A549 (cell line): ENCODE results near the gene GDF9. TPM values are rescaled to one million over a fixed set of nuclear protein-coding genes. Genes with fewer than 3 reads are reported as not detected.

ENCODE experiments used
- ATAC-seq, 2 experiments: fragments of 200-7000 bp in 1 of 2; fragments of >200 bp in 1 of 2; cut with Nextera tagmentation in 1 of 2; cut with Tn5 transposase in 1 of 2; 3 replicates each; pipeline versions ENCODE4 v1.8.0 to v1.9.1; 2018 to 2020; ENCODE audit warnings: mild to moderate bottlenecking in 1 of 2, moderate library complexity in 1 of 2
- CTCF ChIA-PET: fragments of 300-600 bp; sonication (Branson Sonifier 250); formaldehyde crosslinking; extraction: SDS; loops from one replicate; lab custom pipeline; 2021; ENCODE audit warnings: antibody characterized with exemption, inconsistent platforms; lab: Yijun Ruan, JAX
- POLR2A ChIA-PET: fragments of 350-600 bp; formaldehyde crosslinking; extraction: SDS; loops from one replicate; lab custom pipeline; 2021; ENCODE audit warnings: antibody characterized with exemption, inconsistent platforms; lab: Yijun Ruan, JAX
- DNase-seq, 2 experiments: peaks; one replicate each; pipeline versions ENCODE4 v3.0.0 to v3.0.0-alpha.2; 2011 to 2016; ENCODE audit warnings: low read depth in 1 of 2, low spot score in 1 of 2
- FAIRE-seq: peaks from 2 replicates; lab custom pipeline; 2011; peaks lifted over from hg19 to GRCh38; lab: Jason Lieb, UNC
- H3K27ac ChIP-seq, 2 experiments: fragments of >200 bp; sonication (Bioruptor Twin); formaldehyde crosslinking; 3 replicates each; pipeline ENCODE4 v1.5.1; 2016 to 2017
- H3K4me1 ChIP-seq: fragments of >200 bp; sonication (Bioruptor Twin); formaldehyde crosslinking; 3 replicates; pipeline ENCODE4 v1.6.1; 2016
- H3K4me2 ChIP-seq: fragments of >200 bp; sonication (Bioruptor Twin); formaldehyde crosslinking; 3 replicates; pipeline ENCODE4 v1.6.1; 2016
- H3K4me3 ChIP-seq: fragments of >200 bp; sonication (Bioruptor Twin); formaldehyde crosslinking; 3 replicates; pipeline ENCODE4 v1.5.1; 2016
- H3K9me3 ChIP-seq: fragments of >200 bp; sonication (Bioruptor Twin); formaldehyde crosslinking; 3 replicates; pipeline ENCODE4 v1.6.1; 2016
- ATOH8 ChIP-seq: fragments of 250-450 bp; sonication (Bioruptor Pico); IDR thresholded peaks from 2 replicates; pipeline ENCODE4 v1.5.0; 2020; ENCODE audit warnings: low read depth, mild to moderate bottlenecking, moderate library complexity
- CHD4 ChIP-seq: fragments of 200-600 bp; sonication (generic); IDR thresholded peaks from 2 replicates; pipeline ENCODE4 v1.6.1; 2016; ENCODE audit warnings: antibody characterized with exemption, mild to moderate bottlenecking, borderline replicate concordance
- CTCF ChIP-seq: fragments of >200 bp; sonication (Bioruptor Twin); formaldehyde crosslinking; IDR thresholded peaks from 3 replicates; pipeline ENCODE4 v1.5.1; 2016
- ELK1 ChIP-seq: fragments of 150-350 bp; IDR thresholded peaks from 2 replicates; pipeline ENCODE4 v1.6.1; 2014; ENCODE audit warnings: low read depth, mild to moderate bottlenecking, low read length
- EP300 ChIP-seq, 2 experiments: fragments of >200 bp; sonication (Bioruptor Twin); formaldehyde crosslinking; IDR thresholded peaks; 2 replicates in 1 of 2; 3 replicates in 1 of 2; pipeline ENCODE4 v1.6.1; 2016 to 2017
- ESRRA ChIP-seq: fragments of 150-350 bp; IDR thresholded peaks from 2 replicates; pipeline ENCODE4 v1.6.1; 2014; ENCODE audit warnings: mild to moderate bottlenecking, low read length, borderline replicate concordance
- FOSB ChIP-seq: fragments of 250-450 bp; sonication (Bioruptor Pico); IDR thresholded peaks from 2 replicates; pipeline ENCODE4 v1.5.0; 2020; ENCODE audit warnings: mild to moderate bottlenecking, moderate library complexity
- FOSL2 ChIP-seq, 2 experiments: fragments of 450-650 bp in 1 of 2; fragments of >200 bp in 1 of 2; sonication (Bioruptor Twin) in 1 of 2; formaldehyde crosslinking; IDR thresholded peaks; 2 replicates each; pipeline versions ENCODE4 v1.5.0 to v1.6.1; 2016 to 2020; ENCODE audit warnings: mild to moderate bottlenecking in 1 of 2, moderate library complexity in 1 of 2
- GATA3 ChIP-seq: IDR thresholded peaks from 2 replicates; pipeline ENCODE4 v1.6.1; 2012; ENCODE audit warnings: borderline replicate concordance
- HDAC2 ChIP-seq: fragments of 200-600 bp; sonication (generic); IDR thresholded peaks from 2 replicates; pipeline ENCODE4 v1.6.1; 2016
- HEYL ChIP-seq: fragments of 250-450 bp; sonication (Bioruptor Pico); IDR thresholded peaks from 2 replicates; pipeline ENCODE4 v1.8.0; 2021; ENCODE audit warnings: mild to moderate bottlenecking, moderate library complexity
- HOXA7 ChIP-seq: fragments of 250-450 bp; sonication (Bioruptor Pico); IDR thresholded peaks from 2 replicates; pipeline ENCODE4 v1.5.0; 2020; ENCODE audit warnings: mild to moderate bottlenecking, moderate library complexity
- HOXB5 ChIP-seq: fragments of 250-450 bp; sonication (Bioruptor Pico); IDR thresholded peaks from 2 replicates; pipeline ENCODE4 v1.5.0; 2020; ENCODE audit warnings: mild to moderate bottlenecking, moderate library complexity
- JUN ChIP-seq, 2 experiments: fragments of >200 bp; sonication (Bioruptor Twin); formaldehyde crosslinking; IDR thresholded peaks; 2 replicates in 1 of 2; 3 replicates in 1 of 2; pipeline ENCODE4 v1.6.1; 2016 to 2017
- MAFK ChIP-seq: fragments of 450-650 bp; IDR thresholded peaks from 2 replicates; pipeline ENCODE4 v1.6.1; 2014; ENCODE audit not compliant: partially characterized antibody
- PBX3 ChIP-seq: IDR thresholded peaks from 2 replicates; pipeline ENCODE4 v1.6.1; 2012
- POLR2A ChIP-seq: IDR thresholded peaks from 2 replicates; pipeline ENCODE4 v1.6.1; 2012; ENCODE audit warnings: mild to moderate bottlenecking, low read length
- POLR2AphosphoS2 ChIP-seq: conservative IDR thresholded peaks from 2 replicates; pipeline ENCODE4 v1.6.1; 2012; ENCODE audit warnings: low read length, improper control_type of control experiment, inconsistent platforms
- RAD21 ChIP-seq, 2 experiments: fragments of >200 bp in 1 of 2; sonication (Bioruptor Twin) in 1 of 2; formaldehyde crosslinking in 1 of 2; IDR thresholded peaks in 1 of 2; conservative IDR thresholded peaks in 1 of 2; 2 replicates in 1 of 2; 3 replicates in 1 of 2; pipeline ENCODE4 v1.6.1; 2012 to 2018; ENCODE audit warnings: inconsistent platforms in 1 of 2
- REST ChIP-seq: fragments of 200-600 bp; sonication (generic); IDR thresholded peaks from 2 replicates; pipeline ENCODE4 v1.6.1; 2016; ENCODE audit warnings: antibody characterized with exemption, mild to moderate bottlenecking, moderate library complexity
- RFX5 ChIP-seq: fragments of 450-650 bp; IDR thresholded peaks from 2 replicates; pipeline ENCODE4 v1.7.1; 2014; ENCODE audit warnings: antibody characterized with exemption, mild to moderate bottlenecking, moderate library complexity
- SMC3 ChIP-seq: fragments of >200 bp; sonication (Bioruptor Twin); formaldehyde crosslinking; IDR thresholded peaks from 3 replicates; pipeline ENCODE4 v1.6.1; 2018; ENCODE audit warnings: inconsistent platforms
- SREBF2 ChIP-seq: fragments of 450-650 bp; IDR thresholded peaks from 2 replicates; pipeline ENCODE4 v1.6.1; 2014; ENCODE audit warnings: mild to moderate bottlenecking, moderate library complexity
- ZC3H11A ChIP-seq: fragments of 450-650 bp; IDR thresholded peaks from 2 replicates; pipeline ENCODE4 v1.6.1; 2014; ENCODE audit warnings: antibody characterized with exemption, mild to moderate bottlenecking
- ZFP36 ChIP-seq: fragments of 450-650 bp; IDR thresholded peaks from 2 replicates; pipeline ENCODE4 v1.6.1; 2014; ENCODE audit warnings: borderline replicate concordance; ENCODE audit not compliant: partially characterized antibody
- ZNF302 ChIP-seq: fragments of 250-450 bp; sonication (Bioruptor Pico); IDR thresholded peaks from 2 replicates; pipeline ENCODE4 v1.9.0; 2021; ENCODE audit warnings: inconsistent platforms, mild to moderate bottlenecking, moderate library complexity
- WGBS: methylation state at CpG from one replicate; pipeline ENCODE4 v1.1.6; 2017; ENCODE audit errors: missing lambda C conversion rate; 5-methylcytosine and 5-hydroxymethylcytosine counted together
- polyA plus RNA-seq, 4 experiments: library from polyadenylated mRNA; depleted of rRNA in 3 of 4; stranded (reverse); fragments of >200 nt; fragmentation: RNase III in 1 of 4; extraction: RNeasy Plus Mini Kit Qiagen cat#74134 plus additional on column Dnase treatment in 1 of 4; gene quantifications; 2 replicates in 3 of 4; 3 replicates in 1 of 4; pipeline ENCODE4 v1.2.3, GENCODE V29; 2011 to 2017
- TF ChIP-seq, protein P1 (sequence below): IDR thresholded peaks from 2 replicates; pipeline ENCODE4 v1.6.1; 2012

The GDF9 gene
- polyA plus RNA-seq, 2 of the 4 experiments (the other 2 are of a cell fraction) = 0.49 to 0.85 TPM

- 0 out of 3 replicates have a peak, but pooled peaks cover 3% of the 10 kb centered on the region for H3K4me1 ChIP-seq
- H3K9me3 ChIP-seq = no peaks in the 10 kb centered on the region
- H3K4me2 ChIP-seq = no peak overlapping the region
- FAIRE-seq (no peak), ATAC-seq (no peak), DNase-seq (no peak)
- ChIA-PET POLR2A (no interaction called here), CTCF (interaction anchor here (1.0 to 7.8 kb wide), 7 partner anchors 8 to 432 kb away, joined by 3 to 87 read pairs (median 46); partner anchors contain the start of genes CCNI2 and SHROOM1)
- H3K4me3 ChIP-seq = no peak overlapping the region
- 23% methylated on average over 1 of the region's 1 CpG for WGBS
- no peak overlapping the region for H3K27ac ChIP-seq
- no peak for TF ChIP-seq MAFK
- TF ChIP-seq CHD4 = no peak
- no peak for TF ChIP-seq RFX5
- TF ChIP-seq POLR2AphosphoS2 = no peak
- TF ChIP-seq HOXA7 = no peak
- no peak for TF ChIP-seq HDAC2
- no peak for TF ChIP-seq POLR2A
- TF ChIP-seq ATOH8 (CRISPR knock-in tag) = no peak
- no peak for TF ChIP-seq ESRRA
- no peak for TF ChIP-seq JUN (IDR thresholded peaks at IDR 0.05)
- no peak for TF ChIP-seq HOXB5 (CRISPR knock-in tag)
- TF ChIP-seq, protein P1, sequence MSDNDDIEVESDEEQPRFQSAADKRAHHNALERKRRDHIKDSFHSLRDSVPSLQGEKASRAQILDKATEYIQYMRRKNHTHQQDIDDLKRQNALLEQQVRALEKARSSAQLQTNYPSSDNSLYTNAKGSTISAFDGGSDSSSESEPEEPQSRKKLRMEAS = no peak
- TF ChIP-seq HEYL (CRISPR knock-in tag) = no peak
- TF ChIP-seq REST = no peak
- no peak for TF ChIP-seq CTCF
- no peak for TF ChIP-seq FOSB (CRISPR knock-in tag)
- no peak for TF ChIP-seq SREBF2
These were observed 49.3 kb downstream of the GDF9 start for GRCh38 chr5:132817011-132817410.

GRCh38 chr5:132816554-132816953 is 49.7 kb downstream of the GDF9 start:
- Histone ChIP-seq H3K4me2 (no peak overlapping the region), H3K4me1 (0 out of 3 replicates have a peak, but pooled peaks cover 3% of the 10 kb centered on the region), H3K27ac (no peak overlapping the region), H3K9me3 (no peaks in the 10 kb centered on the region), H3K4me3 (no peak overlapping the region)
- ChIA-PET CTCF (interaction anchor here (5.0 to 7.8 kb wide), 4 partner anchors 7 to 290 kb away, joined by 46 to 87 read pairs (median 73); partner anchors contain the start of genes CCNI2 and SHROOM1), POLR2A (no interaction called here)
- DNase-seq = no peak
- no peak for ATAC-seq
- FAIRE-seq = no peak
- TF ChIP-seq SMC3 = no peak
- no peak for TF ChIP-seq CHD4
- TF ChIP-seq PBX3 = no peak
- TF ChIP-seq FOSL2 (IDR thresholded peaks at IDR 0.05) = no peak
- TF ChIP-seq FOSL2 (CRISPR knock-in tag; IDR thresholded peaks at IDR 0.05) = no peak
- no peak for TF ChIP-seq RAD21 (conservative IDR thresholded peaks at IDR 0.05 in 1 of 2, IDR thresholded peaks at IDR 0.05 in 1 of 2)
- no peak for TF ChIP-seq EP300 (IDR thresholded peaks at IDR 0.05)
- TF ChIP-seq GATA3 = no peak
- TF ChIP-seq ATOH8 (CRISPR knock-in tag) = no peak
- no peak for TF ChIP-seq HOXB5 (CRISPR knock-in tag)
- TF ChIP-seq POLR2A = no peak
- no peak for TF ChIP-seq ZNF302 (CRISPR knock-in tag)
- TF ChIP-seq ZFP36 = no peak
- TF ChIP-seq ZC3H11A = no peak
- TF ChIP-seq ELK1 = no peak
- TF ChIP-seq FOSB (CRISPR knock-in tag) = no peak
- no peak for TF ChIP-seq JUN (IDR thresholded peaks at IDR 0.05)
